Measurements from ENCODE around the gene PLCZ1. TPM values are rescaled to one million over a fixed set of nuclear protein-coding genes. Genes with fewer than 3 reads are reported as not detected.

Gene PLCZ1
- total and polyA plus RNA-seq, 9 of the 15 experiments (the other 6 are each of a cell fraction or from before 2014, with no cell fraction given), result not detected

DNA sequence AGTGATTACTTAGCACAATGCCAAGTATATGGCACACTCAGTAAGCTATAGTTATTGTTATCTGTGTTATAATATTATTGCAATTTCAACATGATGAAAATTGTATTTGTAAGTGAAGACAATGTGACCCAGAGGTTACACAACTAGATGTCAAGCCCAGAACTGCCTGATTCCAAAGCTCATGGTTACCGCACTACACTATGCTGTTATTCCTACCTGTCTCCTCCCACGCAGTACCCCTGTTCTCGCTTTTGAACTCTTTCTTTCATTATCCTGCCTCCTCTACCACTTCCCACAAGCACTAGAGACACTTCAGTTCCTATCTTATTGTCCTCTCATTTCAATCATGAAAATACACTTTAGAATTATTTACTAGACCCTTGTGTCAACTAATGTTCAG lies 93.2 kb downstream of the PLCZ1 start:
- no TSS peak for BruUV-seq (replicated peaks)
- Histone ChIP-seq H3K4me2 (ENCODE audit: insufficient read depth, low read length) (no peak overlapping the region), H2AFZ (ENCODE audit: low read depth, low read length) (no peak overlapping the region), H3K27me3 (ENCODE audit: control insufficient read depth in 2 of 2, insufficient read depth in 2 of 2, low read length in 2 of 2) (no peaks in the 10 kb centered on the region), H4K20me1 (replicated peaks; ENCODE audit: control insufficient read depth, insufficient read depth, low read length) (no peaks in the 10 kb centered on the region), H3K9ac (ENCODE audit: insufficient read depth in 1 of 2, low read depth in 2 of 2, low read length in 2 of 2) (no peak overlapping the region), H3K36me3 (ENCODE audit: control insufficient read depth, insufficient read depth, low read length) (no peaks in the 10 kb centered on the region), H3K9me3 (replicated peaks; ENCODE audit: control insufficient read depth, insufficient read depth, low read depth, low read length) (no peaks in the 10 kb centered on the region), H3K79me2 (ENCODE audit: control insufficient read depth, insufficient read depth, low read length) (no peaks in the 10 kb centered on the region), H3K27ac (ENCODE audit: extremely low read depth, low read depth, low read length) (no peak overlapping the region), H3K4me1 (replicated peaks in 1 of 2; ENCODE audit: control insufficient read depth in 2 of 2, insufficient read depth in 2 of 2, low read length in 2 of 2) (no peaks in the 10 kb centered on the region), H3K9me1 (ENCODE audit: control insufficient read depth, insufficient read depth, low read length) (no peaks in the 10 kb centered on the region), H3K4me3 (no peak overlapping the region)
- in situ Hi-C loops (cut with MboI) (no loop called here), intact Hi-C loops (cut with micrococcal nuclease) (no loop called here)
- ATAC-seq (no peak), FAIRE-seq (no peak), DNase-seq (ENCODE audit: extremely low read depth in 1 of 4, low spot score in 3 of 4) (no peak)
- ChIA-PET POLR2A (no interaction called here), CTCF (ENCODE audit: low intra/inter-chr PET ratio) (no interaction called here)
- WGBS (ENCODE audit: insufficient coverage, low coverage, missing lambda C conversion rate), result 42% methylated on average over 3 of the region's 3 CpGs
- TF ChIP-seq NBN (IDR thresholded peaks at IDR 0.05; ENCODE audit: low read depth) (no peak), ZBTB8A (IDR thresholded peaks at IDR 0.05; ENCODE audit: partially characterized antibody) (no peak), U2AF1 (optimal IDR thresholded peaks at IDR 0.05; ENCODE audit: low read depth, low read length) (no peak), TCF7L2 (IDR thresholded peaks at IDR 0.05; ENCODE audit: low read depth, low read length) (no peak), ZKSCAN3 (CRISPR knock-in tag; IDR thresholded peaks at IDR 0.05) (no peak), ZNF24 (IDR thresholded peaks at IDR 0.05) (no peak), FOS (IDR thresholded peaks at IDR 0.05; ENCODE audit: extremely low read depth, insufficient read length) (no peak), RUNX1 (IDR thresholded peaks at IDR 0.05; ENCODE audit: low read depth) (no peak), ZNF3 (CRISPR knock-in tag; IDR thresholded peaks at IDR 0.05) (no peak)
- TF ChIP-seq, protein P1, sequence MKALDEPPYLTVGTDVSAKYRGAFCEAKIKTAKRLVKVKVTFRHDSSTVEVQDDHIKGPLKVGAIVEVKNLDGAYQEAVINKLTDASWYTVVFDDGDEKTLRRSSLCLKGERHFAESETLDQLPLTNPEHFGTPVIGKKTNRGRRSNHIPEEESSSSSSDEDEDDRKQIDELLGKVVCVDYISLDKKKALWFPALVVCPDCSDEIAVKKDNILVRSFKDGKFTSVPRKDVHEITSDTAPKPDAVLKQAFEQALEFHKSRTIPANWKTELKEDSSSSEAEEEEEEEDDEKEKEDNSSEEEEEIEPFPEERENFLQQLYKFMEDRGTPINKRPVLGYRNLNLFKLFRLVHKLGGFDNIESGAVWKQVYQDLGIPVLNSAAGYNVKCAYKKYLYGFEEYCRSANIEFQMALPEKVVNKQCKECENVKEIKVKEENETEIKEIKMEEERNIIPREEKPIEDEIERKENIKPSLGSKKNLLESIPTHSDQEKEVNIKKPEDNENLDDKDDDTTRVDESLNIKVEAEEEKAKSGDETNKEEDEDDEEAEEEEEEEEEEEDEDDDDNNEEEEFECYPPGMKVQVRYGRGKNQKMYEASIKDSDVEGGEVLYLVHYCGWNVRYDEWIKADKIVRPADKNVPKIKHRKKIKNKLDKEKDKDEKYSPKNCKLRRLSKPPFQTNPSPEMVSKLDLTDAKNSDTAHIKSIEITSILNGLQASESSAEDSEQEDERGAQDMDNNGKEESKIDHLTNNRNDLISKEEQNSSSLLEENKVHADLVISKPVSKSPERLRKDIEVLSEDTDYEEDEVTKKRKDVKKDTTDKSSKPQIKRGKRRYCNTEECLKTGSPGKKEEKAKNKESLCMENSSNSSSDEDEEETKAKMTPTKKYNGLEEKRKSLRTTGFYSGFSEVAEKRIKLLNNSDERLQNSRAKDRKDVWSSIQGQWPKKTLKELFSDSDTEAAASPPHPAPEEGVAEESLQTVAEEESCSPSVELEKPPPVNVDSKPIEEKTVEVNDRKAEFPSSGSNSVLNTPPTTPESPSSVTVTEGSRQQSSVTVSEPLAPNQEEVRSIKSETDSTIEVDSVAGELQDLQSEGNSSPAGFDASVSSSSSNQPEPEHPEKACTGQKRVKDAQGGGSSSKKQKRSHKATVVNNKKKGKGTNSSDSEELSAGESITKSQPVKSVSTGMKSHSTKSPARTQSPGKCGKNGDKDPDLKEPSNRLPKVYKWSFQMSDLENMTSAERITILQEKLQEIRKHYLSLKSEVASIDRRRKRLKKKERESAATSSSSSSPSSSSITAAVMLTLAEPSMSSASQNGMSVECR (CRISPR knock-in tag; IDR thresholded peaks at IDR 0.05), result no peak
